ENCODE results near the gene WDPCP.

DNA sequence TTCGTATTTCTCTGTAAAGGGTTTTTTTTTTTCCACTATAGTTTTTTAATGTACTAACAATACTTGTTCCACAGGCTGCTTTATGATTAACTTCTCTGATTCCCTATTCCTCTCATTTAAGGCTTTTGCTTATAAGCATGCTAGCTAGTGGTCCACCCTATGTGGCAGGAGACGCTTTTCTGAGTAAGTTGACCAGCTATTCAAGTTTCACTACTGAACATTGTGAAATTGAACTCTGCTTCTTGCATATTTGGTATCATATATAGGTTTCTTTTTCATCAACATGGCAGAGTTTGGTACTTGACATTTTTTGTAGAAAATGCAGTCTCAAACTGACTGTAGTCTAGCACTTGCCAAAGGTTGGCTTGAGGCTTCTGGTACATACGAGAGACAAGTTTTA is 463.4 kb downstream of the WDPCP start:
- TF ChIP-seq, protein P1, sequence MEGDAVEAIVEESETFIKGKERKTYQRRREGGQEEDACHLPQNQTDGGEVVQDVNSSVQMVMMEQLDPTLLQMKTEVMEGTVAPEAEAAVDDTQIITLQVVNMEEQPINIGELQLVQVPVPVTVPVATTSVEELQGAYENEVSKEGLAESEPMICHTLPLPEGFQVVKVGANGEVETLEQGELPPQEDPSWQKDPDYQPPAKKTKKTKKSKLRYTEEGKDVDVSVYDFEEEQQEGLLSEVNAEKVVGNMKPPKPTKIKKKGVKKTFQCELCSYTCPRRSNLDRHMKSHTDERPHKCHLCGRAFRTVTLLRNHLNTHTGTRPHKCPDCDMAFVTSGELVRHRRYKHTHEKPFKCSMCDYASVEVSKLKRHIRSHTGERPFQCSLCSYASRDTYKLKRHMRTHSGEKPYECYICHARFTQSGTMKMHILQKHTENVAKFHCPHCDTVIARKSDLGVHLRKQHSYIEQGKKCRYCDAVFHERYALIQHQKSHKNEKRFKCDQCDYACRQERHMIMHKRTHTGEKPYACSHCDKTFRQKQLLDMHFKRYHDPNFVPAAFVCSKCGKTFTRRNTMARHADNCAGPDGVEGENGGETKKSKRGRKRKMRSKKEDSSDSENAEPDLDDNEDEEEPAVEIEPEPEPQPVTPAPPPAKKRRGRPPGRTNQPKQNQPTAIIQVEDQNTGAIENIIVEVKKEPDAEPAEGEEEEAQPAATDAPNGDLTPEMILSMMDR (IDR thresholded peaks at IDR 0.05) = no peak
- TF ChIP-seq EP300 (IDR thresholded peaks at IDR 0.05) = no peak

All from ovary (tissue), 3 donors.